ENCODE measurements around the gene LCT. TPM values are rescaled to one million over a fixed set of nuclear protein-coding genes. Genes with fewer than 3 reads are reported as not detected.

Gene LCT
- total and polyA plus RNA-seq, 2 experiments from 2014 or later = not detected

GRCh38 chr2:135756692-135757091, 80.3 kb downstream of the LCT start:
- TF ChIP-seq ETS1 (IDR thresholded peaks at IDR 0.05) (no peak), ZNF462 (CRISPR knock-in tag; IDR thresholded peaks at IDR 0.05) (no peak), EZH2phosphoT487 (IDR thresholded peaks at IDR 0.05; ENCODE audit: unreplicated experiment) (no peak), STAT1 (IDR thresholded peaks at IDR 0.05; ENCODE audit: unreplicated experiment) (no peak), CTCF (conservative IDR thresholded peaks at IDR 0.05; ENCODE audit: low read depth in 2 of 2) (no peak), NANOG (IDR thresholded peaks at IDR 0.05; ENCODE audit: borderline replicate concordance) (no peak), ZNF331 (CRISPR knock-in tag; IDR thresholded peaks at IDR 0.05; ENCODE audit: low read depth) (no peak), EZH2 (IDR thresholded peaks at IDR 0.05; ENCODE audit: low read depth, unreplicated experiment) (no peak), CREB1 (CRISPR knock-in tag; IDR thresholded peaks at IDR 0.05; ENCODE audit: low read depth) (no peak)
- peaks cover 4% of the 10 kb centered on the region; the same call in 1 of the 2 replicates for H4K20me1 ChIP-seq (replicated peaks; ENCODE audit: insufficient read depth)
- no peaks in the 10 kb centered on the region for H3F3A ChIP-seq (replicated peaks; ENCODE audit: low read depth)
- no peaks in the 10 kb centered on the region; the same call in 2 of the 3 replicates for H3K9me3 Mint-ChIP-seq
- H3K27me3 Mint-ChIP-seq (ENCODE audit: insufficient read depth, low read depth, poor library complexity) = no peaks in the 10 kb centered on the region
- H3K4me3 Mint-ChIP-seq = no peak overlapping the region
- peaks cover 9% of the 10 kb centered on the region for H3K79me2 ChIP-seq (replicated peaks; ENCODE audit: insufficient read depth)
- no peak overlapping the region for H3K4me3 ChIP-seq
- no peak overlapping the region for H3K27ac ChIP-seq (ENCODE audit: low read depth)
- no peak for DNase-seq (ENCODE audit: low spot score)
- H3K4me1 ChIP-seq (ENCODE audit: insufficient read depth) = no peaks in the 10 kb centered on the region
- peaks cover 66% of the 10 kb centered on the region for H3K36me3 ChIP-seq (ENCODE audit: insufficient read depth)
- H3K27me3 ChIP-seq (ENCODE audit: insufficient read depth) = no peaks in the 10 kb centered on the region
- peaks cover 76% of the 10 kb centered on the region for H3K36me3 Mint-ChIP-seq (ENCODE audit: low read depth)
- H3K4me2 ChIP-seq = no peak overlapping the region
- no peaks in the 10 kb centered on the region for H3K4me1 Mint-ChIP-seq
- no peak overlapping the region for H3K27ac Mint-ChIP-seq
- no peaks in the 10 kb centered on the region for H3K9me2 ChIP-seq (ENCODE audit: insufficient read depth)
- no peak for ATAC-seq
- no peak overlapping the region for H2AFZ ChIP-seq

Measured in GM23338 (cell line).